Activated CD8-positive, alpha-beta memory T cell treated with anti-CD3 and anti-CD28 coated beads for 1 hour (primary cell): ENCODE results near the gene RUSC2.
"Not testable (repeated sequence)": the region's sequence is repeated elsewhere in the genome, so short reads cannot be mapped to it uniquely, and the experiment has no call there.

Source experiments
- DNase-seq, 2 donors: peaks; one replicate each; pipeline ENCODE4 v3.0.0-alpha.2; 2020; ENCODE audit warnings: low read depth in 1 of 2; ENCODE audit errors: extremely low read depth in 1 of 2

RUSC2 gene, protein sequence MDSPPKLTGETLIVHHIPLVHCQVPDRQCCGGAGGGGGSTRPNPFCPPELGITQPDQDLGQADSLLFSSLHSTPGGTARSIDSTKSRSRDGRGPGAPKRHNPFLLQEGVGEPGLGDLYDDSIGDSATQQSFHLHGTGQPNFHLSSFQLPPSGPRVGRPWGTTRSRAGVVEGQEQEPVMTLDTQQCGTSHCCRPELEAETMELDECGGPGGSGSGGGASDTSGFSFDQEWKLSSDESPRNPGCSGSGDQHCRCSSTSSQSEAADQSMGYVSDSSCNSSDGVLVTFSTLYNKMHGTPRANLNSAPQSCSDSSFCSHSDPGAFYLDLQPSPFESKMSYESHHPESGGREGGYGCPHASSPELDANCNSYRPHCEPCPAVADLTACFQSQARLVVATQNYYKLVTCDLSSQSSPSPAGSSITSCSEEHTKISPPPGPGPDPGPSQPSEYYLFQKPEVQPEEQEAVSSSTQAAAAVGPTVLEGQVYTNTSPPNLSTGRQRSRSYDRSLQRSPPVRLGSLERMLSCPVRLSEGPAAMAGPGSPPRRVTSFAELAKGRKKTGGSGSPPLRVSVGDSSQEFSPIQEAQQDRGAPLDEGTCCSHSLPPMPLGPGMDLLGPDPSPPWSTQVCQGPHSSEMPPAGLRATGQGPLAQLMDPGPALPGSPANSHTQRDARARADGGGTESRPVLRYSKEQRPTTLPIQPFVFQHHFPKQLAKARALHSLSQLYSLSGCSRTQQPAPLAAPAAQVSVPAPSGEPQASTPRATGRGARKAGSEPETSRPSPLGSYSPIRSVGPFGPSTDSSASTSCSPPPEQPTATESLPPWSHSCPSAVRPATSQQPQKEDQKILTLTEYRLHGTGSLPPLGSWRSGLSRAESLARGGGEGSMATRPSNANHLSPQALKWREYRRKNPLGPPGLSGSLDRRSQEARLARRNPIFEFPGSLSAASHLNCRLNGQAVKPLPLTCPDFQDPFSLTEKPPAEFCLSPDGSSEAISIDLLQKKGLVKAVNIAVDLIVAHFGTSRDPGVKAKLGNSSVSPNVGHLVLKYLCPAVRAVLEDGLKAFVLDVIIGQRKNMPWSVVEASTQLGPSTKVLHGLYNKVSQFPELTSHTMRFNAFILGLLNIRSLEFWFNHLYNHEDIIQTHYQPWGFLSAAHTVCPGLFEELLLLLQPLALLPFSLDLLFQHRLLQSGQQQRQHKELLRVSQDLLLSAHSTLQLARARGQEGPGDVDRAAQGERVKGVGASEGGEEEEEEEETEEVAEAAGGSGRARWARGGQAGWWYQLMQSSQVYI (N-terminal part only)

DNA sequence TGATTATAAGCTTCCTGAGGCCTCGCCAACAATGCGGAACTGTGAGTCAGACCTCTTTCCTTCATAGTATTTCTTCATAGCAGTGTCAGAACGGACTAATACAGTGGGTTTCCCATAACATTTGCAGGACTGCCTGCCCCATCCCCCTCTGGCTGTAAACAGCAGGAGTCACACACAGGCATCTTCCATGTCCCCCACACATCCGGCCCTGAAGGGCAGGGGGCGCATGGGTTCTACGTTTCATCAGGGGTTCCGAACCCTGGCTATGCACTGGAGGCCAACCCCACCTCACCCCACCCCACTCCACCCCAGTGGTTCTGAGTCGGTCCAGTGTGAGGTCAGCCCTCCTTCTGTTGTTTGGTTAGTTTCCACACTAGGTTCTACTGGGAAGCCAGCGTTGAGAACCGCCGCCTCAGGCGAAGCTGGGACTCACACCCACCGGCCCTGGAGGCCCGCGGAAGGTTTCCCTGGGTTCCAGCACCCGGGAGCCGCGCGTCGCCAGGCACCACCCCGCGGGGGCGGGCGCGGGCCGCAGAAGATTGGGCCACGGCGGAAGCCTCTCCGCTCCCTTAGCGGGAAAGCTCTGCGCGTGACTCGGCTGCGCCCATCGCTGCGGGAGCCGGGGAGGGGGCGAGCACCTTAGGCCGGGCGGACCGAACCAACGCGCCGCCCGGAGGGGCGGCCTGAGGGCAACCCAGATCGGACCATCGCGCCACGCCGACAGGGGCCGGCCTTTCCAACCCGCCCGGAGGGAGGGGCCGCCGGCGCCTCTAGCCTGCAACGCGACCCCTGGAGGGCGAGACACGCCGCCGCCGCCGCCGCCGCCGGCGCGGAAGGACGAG lies at the start of gene RUSC2:
TSS of gene RUSC2 (plus strand) at position 799 of the 842 bp plus-strand sequence. CDS start 56,411 bp downstream, outside the sequence.
- peak in 1 of 2 donors; percentile 26 for DNase-seq

GRCh38 chr9:35446012-35446411 lies 43.9 kb upstream of the RUSC2 start:
- DNase-seq: no peak

DNA sequence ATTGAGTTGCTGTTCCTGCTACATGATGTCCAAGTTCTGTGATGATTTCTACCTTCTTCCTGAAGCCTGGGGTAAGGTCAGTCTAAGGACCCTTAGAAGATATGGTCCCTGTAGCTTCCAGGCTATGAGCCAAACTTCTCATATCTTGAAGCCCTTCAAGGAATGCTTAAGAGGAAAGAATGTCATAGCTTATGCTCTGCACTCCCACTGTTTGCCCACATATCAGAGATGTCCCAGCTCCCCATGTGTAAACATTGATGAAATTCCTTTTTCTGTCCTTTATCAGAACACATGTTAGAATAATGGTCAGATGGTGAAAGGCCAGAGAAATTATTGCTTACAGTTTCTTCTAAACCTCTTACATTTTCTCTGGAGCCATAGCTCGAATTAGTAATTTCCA lies 41.4 kb upstream of the RUSC2 start:
- no peak for DNase-seq

DNA sequence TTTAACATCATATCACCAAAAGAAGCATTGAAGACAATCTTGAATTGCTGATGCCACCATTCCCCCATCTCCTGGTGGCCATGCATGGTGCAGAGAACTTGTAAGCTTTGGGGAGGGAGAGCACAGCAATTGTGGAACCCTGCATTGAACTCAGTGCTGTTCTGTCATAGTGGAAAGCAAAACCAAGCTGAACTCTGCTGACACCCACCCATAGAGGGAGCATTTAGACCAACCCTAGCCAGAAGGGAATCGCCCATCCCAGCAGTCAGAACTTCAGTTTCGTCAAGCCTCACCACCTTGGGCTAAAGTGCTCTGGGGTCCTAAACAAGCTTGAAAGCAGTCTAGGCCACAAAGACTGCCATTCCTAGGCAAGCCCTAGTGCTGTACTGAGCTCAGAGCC lies 37.4 kb upstream of the RUSC2 start:
- no peak for DNase-seq

- no peak for DNase-seq
Measured at GRCh38 chr9:35453786-35454185, 36.1 kb upstream of the RUSC2 start.

GRCh38 chr9:35464141-35465025 lies 25.5 kb upstream of the RUSC2 start:
- no peak for DNase-seq

DNA sequence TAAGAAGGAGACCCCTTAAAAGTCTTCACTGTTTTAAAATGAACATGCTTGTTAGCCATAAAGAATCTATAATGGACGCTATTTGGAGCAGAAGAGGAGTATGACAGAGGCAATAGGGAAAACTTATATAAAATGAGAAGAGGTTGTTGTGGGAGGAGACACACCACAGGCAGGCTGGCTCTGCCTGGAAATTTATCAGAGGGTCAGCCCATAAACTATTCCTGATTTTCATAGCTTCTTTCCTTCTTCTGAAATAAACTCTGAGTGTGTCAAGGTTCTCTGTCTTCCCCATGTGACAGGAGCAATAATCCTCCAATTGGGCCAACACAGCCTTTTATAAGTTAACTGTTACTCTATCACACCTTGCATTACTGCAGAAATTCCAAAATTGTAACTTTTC lies 19.6 kb upstream of the RUSC2 start:
- no peak for DNase-seq

DNA sequence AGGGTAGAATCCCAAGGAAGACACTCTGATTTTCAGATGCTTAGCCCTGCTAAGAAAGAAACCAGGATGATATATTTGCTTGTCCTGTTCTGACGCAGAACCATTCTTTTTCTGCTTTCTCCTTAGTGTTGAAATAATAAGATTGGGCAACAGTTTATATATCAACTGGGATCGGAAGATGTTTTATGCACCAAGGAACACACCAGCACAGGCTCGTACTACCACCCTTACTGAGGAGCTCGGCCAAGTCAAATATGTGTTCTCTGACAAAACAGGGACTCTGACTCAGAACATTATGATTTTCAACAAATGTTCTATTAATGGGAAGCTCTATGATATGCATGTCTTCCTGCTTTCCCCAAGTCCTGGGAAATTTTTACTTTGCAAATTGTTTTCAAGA lies 19.0 kb upstream of the RUSC2 start:
- DNase-seq: no peak

- DNase-seq: no peak
Measured at GRCh38 chr9:35476596-35476995, 13.3 kb upstream of the RUSC2 start.

DNA sequence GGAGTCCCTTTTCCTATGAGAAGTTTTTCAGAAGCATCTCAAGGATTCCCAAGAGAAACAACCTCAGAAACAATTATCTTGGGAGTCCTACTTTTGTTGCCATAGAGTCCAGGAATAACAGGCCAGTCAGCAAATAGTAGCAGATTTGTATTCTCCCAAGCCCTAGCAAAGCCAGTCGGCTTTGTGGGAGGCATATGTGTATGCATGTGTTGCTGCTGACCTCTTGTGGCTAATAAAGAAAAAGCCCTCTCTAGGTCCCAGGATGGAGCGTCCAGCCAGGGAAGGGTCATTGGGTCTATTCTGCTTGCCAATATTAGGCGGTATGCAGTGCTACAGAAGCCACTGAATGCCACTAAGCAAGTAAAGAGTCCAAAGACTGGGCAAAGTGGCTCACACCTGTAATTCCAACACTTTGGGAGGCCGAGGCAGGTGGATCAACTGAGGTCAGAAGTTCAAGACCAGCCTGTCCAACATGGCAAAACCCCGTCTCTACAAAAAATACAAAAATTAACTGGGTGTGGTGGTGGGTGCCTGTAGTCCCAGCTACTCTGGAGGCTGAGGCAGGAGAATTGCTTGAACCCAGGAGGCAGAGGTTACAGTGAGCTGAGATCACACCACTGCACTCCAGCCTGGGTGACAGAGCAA lies 12.6 kb upstream of the RUSC2 start:
- not testable (repeated sequence) for DNase-seq

DNA sequence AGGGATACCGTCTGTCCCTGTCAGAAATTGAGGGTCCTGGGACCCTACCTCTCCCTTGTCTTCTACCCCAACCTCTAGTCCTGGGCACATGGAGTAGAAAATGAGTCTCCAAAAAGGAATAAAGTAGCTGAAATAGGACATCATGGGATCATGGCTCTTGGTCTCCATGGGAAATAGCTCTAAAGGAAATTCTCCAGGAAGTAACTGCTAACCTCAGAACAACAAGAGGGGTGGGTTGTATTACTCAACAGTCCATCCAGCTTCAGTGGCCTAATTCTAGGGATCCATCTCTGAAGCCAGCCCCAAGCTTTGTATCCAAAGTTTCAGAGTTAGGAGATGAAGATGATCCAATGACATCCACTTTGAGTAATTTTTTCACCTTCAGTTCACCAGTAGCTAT lies 11.0 kb upstream of the RUSC2 start:
- no peak for DNase-seq

DNA sequence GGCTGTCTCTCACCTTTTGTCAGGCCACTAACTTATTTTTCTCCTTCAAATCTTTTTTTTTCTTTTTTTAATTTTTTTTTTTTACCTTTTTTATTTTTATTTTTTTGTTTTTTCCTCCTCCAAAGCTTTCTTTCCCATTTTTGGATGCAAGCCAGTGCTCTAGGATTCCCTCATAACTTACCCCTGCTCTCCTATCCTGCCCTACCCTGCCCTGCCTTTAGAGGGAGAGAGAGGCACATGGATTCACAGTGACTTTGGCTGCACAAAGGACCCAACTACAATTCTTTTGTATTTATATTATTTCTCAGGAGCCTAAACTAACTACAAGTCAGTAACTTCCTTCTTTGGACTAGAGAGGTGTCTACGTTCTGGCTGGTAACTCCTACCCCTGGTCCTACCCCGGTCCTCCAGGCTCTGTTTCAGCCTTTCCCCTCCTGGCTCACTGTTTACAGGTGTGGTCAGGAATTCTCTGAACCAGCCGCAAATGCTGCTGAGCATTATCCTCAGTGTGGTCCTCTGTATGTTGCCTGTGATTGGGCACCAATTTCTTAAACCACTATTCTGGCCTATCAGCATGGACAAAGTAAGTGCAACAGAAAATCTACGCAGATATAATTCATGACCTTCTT lies 8.4 kb upstream of the RUSC2 start:
- no peak for DNase-seq

DNA sequence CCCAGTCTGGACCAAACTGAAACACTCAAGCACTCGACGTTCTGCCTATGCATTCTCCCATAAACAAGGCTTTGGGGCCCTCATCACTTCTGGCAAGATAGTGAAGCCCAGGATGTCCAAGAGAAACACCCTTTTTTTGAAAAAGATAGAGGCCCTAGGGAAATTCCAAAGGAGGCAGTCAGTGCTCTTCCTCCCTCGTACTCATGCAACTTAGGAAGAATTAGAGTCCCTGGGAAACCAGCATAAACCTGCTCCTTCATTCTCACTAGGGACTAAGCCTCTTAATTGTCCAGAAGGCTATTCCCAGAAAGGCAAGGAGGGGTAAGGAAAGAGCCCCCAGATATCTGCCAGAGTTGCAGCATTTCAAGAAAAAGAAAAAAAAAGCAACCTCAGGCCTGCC lies 7.8 kb upstream of the RUSC2 start:
- DNase-seq: no peak

DNA sequence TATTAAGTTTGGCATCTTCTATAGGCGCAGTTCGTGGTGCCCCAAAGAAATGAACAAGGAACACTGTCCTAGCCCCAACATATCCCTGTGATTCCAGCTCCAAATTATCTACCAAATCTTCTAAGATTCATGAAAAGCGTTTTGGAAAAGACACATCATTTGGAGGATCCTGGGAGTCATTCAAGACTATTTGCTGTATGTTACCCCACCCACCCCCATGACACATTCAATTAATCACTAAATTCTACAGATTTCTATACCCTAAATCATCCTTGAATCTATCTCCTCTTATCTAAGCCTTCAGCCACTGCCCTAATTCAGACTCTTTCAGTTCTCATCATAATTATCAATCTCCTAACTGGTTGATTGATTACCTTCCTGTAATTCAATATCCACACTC lies 5.5 kb upstream of the RUSC2 start:
- no peak for DNase-seq

DNA sequence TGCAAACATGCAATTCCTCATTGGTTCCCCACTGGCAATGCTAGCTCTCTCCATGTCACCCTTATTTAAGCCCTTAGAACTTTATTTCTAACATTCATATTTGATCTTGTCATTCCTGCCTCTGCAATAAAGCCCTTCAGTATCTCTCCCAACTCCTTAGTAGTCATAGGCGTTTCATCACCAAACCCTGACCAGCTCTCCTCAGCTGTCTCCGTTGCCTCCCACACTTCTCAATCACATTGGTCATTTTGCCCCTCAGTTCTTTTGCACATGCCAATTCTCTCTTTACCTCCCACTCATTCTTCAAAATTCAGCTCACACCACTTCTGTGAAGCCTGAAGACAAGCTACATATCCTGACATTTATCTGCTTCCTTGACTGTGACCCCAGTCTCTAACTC lies 2.8 kb upstream of the RUSC2 start:
- no peak for DNase-seq

DNA sequence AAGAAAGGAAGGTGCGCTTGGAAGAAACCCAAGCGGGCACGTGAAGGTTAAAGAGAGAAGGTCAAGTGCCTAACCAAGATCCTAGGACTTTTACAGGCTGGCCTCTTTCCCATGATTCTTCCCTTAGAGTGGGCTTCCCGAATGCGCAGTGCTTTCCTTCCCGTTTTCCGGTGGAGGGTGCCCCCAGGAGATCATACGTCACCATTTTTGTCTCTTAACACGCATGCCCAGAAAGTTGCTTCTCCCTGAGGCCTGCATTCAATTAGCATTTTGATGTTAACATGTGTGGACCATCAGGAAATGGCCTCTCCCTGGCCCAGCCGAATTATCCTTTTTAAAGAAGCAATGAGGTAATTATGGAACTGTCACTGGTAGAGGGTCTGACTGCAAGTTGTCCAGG lies 1.9 kb upstream of the RUSC2 start:
- no peak for DNase-seq

GRCh38 chr9:35488566-35489312 lies 1.2 kb upstream of the RUSC2 start:
- DNase-seq: no peak
